DOHH2 (cell line): ENCODE measurements around the gene STPG2.

Source experiments
- CTCF ChIP-seq: fragments of 200-600 bp; sonication (generic); IDR thresholded peaks from one replicate; pipeline ENCODE4 v1.5.1; 2014; ENCODE audit warnings: antibody characterized with exemption, mild to moderate bottlenecking, low read depth, low read length; ENCODE audit not compliant: poor library complexity, severe bottlenecking
- EZH2phosphoT487 ChIP-seq: fragments of 200-600 bp; sonication (generic); IDR thresholded peaks from 2 replicates; pipeline ENCODE4 v1.6.1; 2017; ENCODE audit warnings: borderline replicate concordance, mild to moderate bottlenecking, antibody characterized with exemption, low read length, moderate library complexity, mixed read lengths

GRCh38 chr4:97759785-97760184 is 383.5 kb downstream of the STPG2 start:
- TF ChIP-seq CTCF, result no peak
- no peak for TF ChIP-seq EZH2phosphoT487
